Measurements from ENCODE around the gene CD151. TPM values are rescaled to one million over a fixed set of nuclear protein-coding genes. Genes with fewer than 3 reads are reported as not detected.
A peak's percentile ranks its signal among the peaks of the same experiment; 100 is the strongest.

CD151 gene
- total RNA-seq, 1 donor from 2014 or later: 377 TPM

GRCh38 chr11:833849-834311, 1.1 kb downstream of the CD151 start:
- Mint-ChIP-seq H3K27me3 (ENCODE audit: unreplicated experiment) (no peaks in the 10 kb centered on the region), H3K4me1 (ENCODE audit: unreplicated experiment) (peaks cover 54% of the 10 kb centered on the region), H3K9me3 (ENCODE audit: unreplicated experiment) (no peaks in the 10 kb centered on the region), H3K36me3 (ENCODE audit: unreplicated experiment) (no peaks in the 10 kb centered on the region), H3K27ac (ENCODE audit: unreplicated experiment) (peak overlapping the region; percentile 90), H3K4me3 (ENCODE audit: unreplicated experiment) (peak overlapping the region; percentile 78)
- DNase-seq (ENCODE audit: extremely low spot score, unreplicated experiment): no peak
- no peak for TF ChIP-seq CTCF (IDR thresholded peaks at IDR 0.05)

- DNase-seq (ENCODE audit: extremely low spot score, unreplicated experiment): peak; percentile 94
- no peak for TF ChIP-seq CTCF (IDR thresholded peaks at IDR 0.05)
- H3K36me3 Mint-ChIP-seq (ENCODE audit: unreplicated experiment): peaks cover 2% of the 10 kb centered on the region
- H3K4me1 Mint-ChIP-seq (ENCODE audit: unreplicated experiment): peaks cover 50% of the 10 kb centered on the region
- H3K9me3 Mint-ChIP-seq (ENCODE audit: unreplicated experiment): no peaks in the 10 kb centered on the region
- peak overlapping the region; percentile 78 for H3K4me3 Mint-ChIP-seq (ENCODE audit: unreplicated experiment)
- peak overlapping the region; percentile 90 for H3K27ac Mint-ChIP-seq (ENCODE audit: unreplicated experiment)
- no peaks in the 10 kb centered on the region for H3K27me3 Mint-ChIP-seq (ENCODE audit: unreplicated experiment)
Measured at GRCh38 chr11:834371-835316, 1.9 kb downstream of the CD151 start.

- TF ChIP-seq CTCF (IDR thresholded peaks at IDR 0.05): no peak
- no peak overlapping the region for H3K27ac Mint-ChIP-seq (ENCODE audit: unreplicated experiment)
- no peaks in the 10 kb centered on the region for H3K27me3 Mint-ChIP-seq (ENCODE audit: unreplicated experiment)
- no peaks in the 10 kb centered on the region for H3K9me3 Mint-ChIP-seq (ENCODE audit: unreplicated experiment)
- H3K4me1 Mint-ChIP-seq (ENCODE audit: unreplicated experiment): peaks cover 53% of the 10 kb centered on the region
- H3K36me3 Mint-ChIP-seq (ENCODE audit: unreplicated experiment): peaks cover 8% of the 10 kb centered on the region
- no peak for DNase-seq (ENCODE audit: extremely low spot score, unreplicated experiment)
- no peak overlapping the region for H3K4me3 Mint-ChIP-seq (ENCODE audit: unreplicated experiment)
Measured at GRCh38 chr11:836274-836673, 3.5 kb downstream of the CD151 start.

GRCh38 chr11:836700-837099, 3.9 kb downstream of the CD151 start:
- no peak for TF ChIP-seq CTCF (IDR thresholded peaks at IDR 0.05)
- no peaks in the 10 kb centered on the region for H3K9me3 Mint-ChIP-seq (ENCODE audit: unreplicated experiment)
- H3K27me3 Mint-ChIP-seq (ENCODE audit: unreplicated experiment): no peaks in the 10 kb centered on the region
- H3K4me1 Mint-ChIP-seq (ENCODE audit: unreplicated experiment): peaks cover 52% of the 10 kb centered on the region
- H3K27ac Mint-ChIP-seq (ENCODE audit: unreplicated experiment): no peak overlapping the region
- no peak overlapping the region for H3K4me3 Mint-ChIP-seq (ENCODE audit: unreplicated experiment)
- DNase-seq (ENCODE audit: extremely low spot score, unreplicated experiment): no peak
- H3K36me3 Mint-ChIP-seq (ENCODE audit: unreplicated experiment): peaks cover 8% of the 10 kb centered on the region

- Mint-ChIP-seq H3K4me1 (ENCODE audit: unreplicated experiment) (peaks cover 45% of the 10 kb centered on the region), H3K27ac (ENCODE audit: unreplicated experiment) (no peak overlapping the region), H3K27me3 (ENCODE audit: unreplicated experiment) (no peaks in the 10 kb centered on the region), H3K36me3 (ENCODE audit: unreplicated experiment) (peaks cover 8% of the 10 kb centered on the region), H3K4me3 (ENCODE audit: unreplicated experiment) (no peak overlapping the region), H3K9me3 (ENCODE audit: unreplicated experiment) (no peaks in the 10 kb centered on the region)
- no peak for DNase-seq (ENCODE audit: extremely low spot score, unreplicated experiment)
- no peak for TF ChIP-seq CTCF (IDR thresholded peaks at IDR 0.05)
Measured at GRCh38 chr11:837189-837989, 4.6 kb downstream of the CD151 start.
